Activated CD8-positive, alpha-beta memory T cell treated with anti-CD3 and anti-CD28 coated beads for 1 hour (primary cell): ENCODE measurements around the gene NAA60.
A peak's percentile ranks its signal among the peaks of the same experiment; 100 is the strongest.
"Not testable (repeated sequence)": the region's sequence is repeated elsewhere in the genome, so short reads cannot be mapped to it uniquely, and the experiment has no call there.

Experiments used
- DNase-seq, 2 donors: peaks; one replicate each; pipeline ENCODE4 v3.0.0-alpha.2; 2020; ENCODE audit warnings: low read depth in 1 of 2; ENCODE audit errors: extremely low read depth in 1 of 2

Gene NAA60

GRCh38 chr16:3461151-3461550 is 17.7 kb downstream of the NAA60 start:
- DNase-seq: peak in 1 of 2 donors; percentile 28

- DNase-seq: no peak
These were observed 21.8 kb downstream of the NAA60 start for GRCh38 chr16:3465301-3465700.

GRCh38 chr16:3465911-3466584 is 22.6 kb downstream of the NAA60 start:
- DNase-seq: no peak

- no peak for DNase-seq
These were observed 23.7 kb downstream of the NAA60 start for GRCh38 chr16:3467182-3467581.

GRCh38 chr16:3467921-3468320 is 24.4 kb downstream of the NAA60 start:
- DNase-seq: no peak

- no peak for DNase-seq
These were observed 25.0 kb downstream of the NAA60 start for GRCh38 chr16:3468501-3468900.

GRCh38 chr16:3469736-3470135 is 26.3 kb downstream of the NAA60 start:
- DNase-seq: no peak

- no peak for DNase-seq
These were observed 27.2 kb downstream of the NAA60 start for GRCh38 chr16:3470723-3471122.

GRCh38 chr16:3471518-3472176 is 28.2 kb downstream of the NAA60 start:
- DNase-seq: no peak

GRCh38 chr16:3472878-3473595 is 29.6 kb downstream of the NAA60 start:
- DNase-seq: no peak

- DNase-seq: not testable (repeated sequence)
These were observed 30.1 kb downstream of the NAA60 start for GRCh38 chr16:3473596-3473943.

- DNase-seq: no peak
These were observed 30.8 kb downstream of the NAA60 start for GRCh38 chr16:3474136-3474779.

GRCh38 chr16:3474870-3475269 is 31.4 kb downstream of the NAA60 start:
- DNase-seq: not testable (repeated sequence)

GRCh38 chr16:3475604-3476375 is 32.3 kb downstream of the NAA60 start:
- DNase-seq: no peak

GRCh38 chr16:3476409-3476808 is 32.9 kb downstream of the NAA60 start:
- DNase-seq: no peak

- no peak for DNase-seq
These were observed 34.9 kb downstream of the NAA60 start for GRCh38 chr16:3478242-3478925.

- DNase-seq: no peak
These were observed 36.3 kb downstream of the NAA60 start for GRCh38 chr16:3479654-3480216.

GRCh38 chr16:3480901-3481695 is 37.6 kb downstream of the NAA60 start:
- no peak for DNase-seq
